GM10266 (cell line): ENCODE measurements around the gene DOCK9.

Source experiments
- DNase-seq: peaks from one replicate; pipeline ENCODE4 v3.0.0; 2012; ENCODE audit errors: extremely low spot score
- CTCF ChIP-seq: IDR thresholded peaks from 2 replicates; pipeline ENCODE4 v1.5.1; 2012; ENCODE audit warnings: mild to moderate bottlenecking, low read depth; ENCODE audit not compliant: control insufficient read depth, insufficient read depth; ENCODE audit errors: missing control alignments

The DOCK9 gene

GRCh38 chr13:98959291-98959690 is 18.6 kb downstream of the DOCK9 start:
- DNase-seq: no peak
- no peak for TF ChIP-seq CTCF

DNA sequence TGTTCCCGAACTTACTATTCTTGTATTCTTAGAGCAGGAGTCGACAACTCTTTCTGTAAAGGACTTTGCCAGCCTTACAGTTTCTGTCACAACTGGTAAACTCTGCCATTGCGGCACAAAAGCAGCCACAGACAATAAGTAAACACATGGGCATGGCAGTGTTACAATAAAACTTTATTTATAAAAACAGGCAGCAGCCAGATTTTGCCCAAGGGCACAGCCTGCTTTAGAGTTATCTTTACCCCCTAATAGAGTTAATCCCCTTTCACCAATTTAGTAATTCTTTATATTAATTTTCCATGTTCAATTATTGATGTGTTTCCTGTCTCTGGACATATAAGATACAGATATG is 19.4 kb downstream of the DOCK9 start:
- TF ChIP-seq CTCF: no peak
- DNase-seq: no peak

DNA sequence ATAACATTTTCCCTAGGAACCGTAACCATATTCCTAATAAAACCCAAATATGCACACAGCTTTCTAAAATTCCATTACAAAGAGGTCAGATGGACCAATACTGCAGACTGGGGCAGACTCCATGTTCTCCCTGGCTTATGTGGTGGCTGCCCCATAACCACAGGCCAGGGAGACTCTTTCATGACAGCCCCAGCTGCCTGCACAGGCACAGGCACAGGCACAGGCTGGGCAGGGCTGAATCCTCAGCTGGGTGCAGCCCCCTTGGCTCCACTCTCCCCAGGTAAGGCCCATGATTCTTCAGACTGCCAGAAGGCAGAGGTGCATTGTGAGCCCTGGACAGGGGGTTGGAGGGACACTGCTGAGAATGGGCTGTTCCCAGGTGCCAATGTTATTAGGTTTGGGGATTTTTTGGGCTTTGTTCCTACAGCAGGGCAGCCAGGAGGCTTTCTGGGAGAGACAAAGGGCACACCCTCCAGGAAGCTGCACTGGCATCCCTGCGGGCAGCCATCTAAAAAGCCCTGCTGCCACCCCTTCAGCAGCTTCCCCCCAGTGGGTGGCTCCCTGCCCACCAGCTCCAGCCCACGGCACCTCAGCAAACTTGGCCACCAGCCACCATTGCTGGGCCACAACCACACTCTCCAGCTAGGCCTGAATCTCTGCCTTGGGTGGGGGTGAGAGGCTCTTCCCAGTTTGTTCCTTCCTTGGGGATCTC is 20.0 kb downstream of the DOCK9 start:
- TF ChIP-seq CTCF: no peak
- DNase-seq: no peak

DNA sequence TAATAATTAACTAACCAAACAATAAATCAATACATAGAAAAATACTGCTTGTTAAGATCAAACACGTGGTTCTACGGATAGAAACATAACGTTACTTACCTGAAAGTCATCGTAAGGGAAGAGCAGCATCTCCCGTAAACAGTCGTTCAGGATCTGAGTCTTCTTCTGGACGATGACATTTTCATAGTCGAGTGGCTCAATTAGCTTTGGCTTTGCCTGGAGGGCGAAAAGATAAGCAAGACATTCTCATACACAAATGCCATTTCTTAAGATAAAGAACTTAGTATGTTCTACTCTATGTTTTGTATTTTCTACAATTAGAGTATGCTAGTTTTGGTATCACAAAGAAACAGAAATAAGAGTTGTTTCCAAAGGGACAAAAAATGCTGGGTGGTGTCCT is 22.5 kb downstream of the DOCK9 start:
- DNase-seq: no peak
- TF ChIP-seq CTCF: no peak

DNA sequence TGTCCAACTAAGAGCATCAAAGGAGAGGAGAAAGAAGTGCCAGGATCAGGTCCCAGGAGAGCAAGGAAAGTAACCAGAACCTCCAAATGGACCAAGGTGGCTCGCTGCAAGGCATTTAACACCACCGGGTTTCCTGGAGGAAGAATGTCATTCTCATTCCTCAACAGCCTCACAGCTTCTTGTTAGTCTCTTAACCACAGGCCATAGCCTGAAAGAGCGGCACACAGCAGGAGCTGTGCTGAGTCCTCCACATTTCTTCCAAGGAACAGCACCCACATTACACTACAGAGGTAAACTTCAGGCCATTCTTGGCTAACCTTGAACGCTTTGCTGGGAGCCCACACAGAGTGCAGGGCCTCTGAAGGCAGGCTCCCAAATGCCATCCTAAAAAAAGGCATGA is 23.6 kb downstream of the DOCK9 start:
- no peak for DNase-seq
- no peak for TF ChIP-seq CTCF

- DNase-seq: no peak
- no peak for TF ChIP-seq CTCF
These were observed 26.6 kb downstream of the DOCK9 start for GRCh38 chr13:98951266-98951665.

- DNase-seq: no peak
- no peak for TF ChIP-seq CTCF
These were observed 27.2 kb downstream of the DOCK9 start for GRCh38 chr13:98950705-98951104.
